Measurements from ENCODE around the gene PDE8B.

PDE8B gene

DNA sequence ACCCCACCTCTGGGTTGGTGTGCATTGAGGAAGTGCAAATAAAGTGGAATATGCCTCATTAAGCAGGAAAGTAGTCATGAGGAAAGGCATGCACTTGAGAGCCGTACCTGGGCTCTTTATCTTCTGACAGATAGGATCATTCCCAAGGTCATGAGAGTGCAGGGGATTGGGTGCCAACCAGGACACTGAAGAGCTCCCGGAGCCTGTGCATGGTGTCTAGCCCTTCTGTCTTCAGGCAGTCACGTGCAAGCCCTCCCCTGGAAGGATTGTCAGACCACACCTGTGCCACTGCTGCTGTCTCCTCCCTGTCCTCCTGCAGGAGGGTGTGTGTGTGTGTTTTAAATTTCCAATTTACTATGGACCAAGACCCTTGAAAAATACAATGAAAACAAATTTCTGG, 69.6 kb downstream of the PDE8B start:
- no peak overlapping the region for H3K4me2 ChIP-seq
- no peak overlapping the region for H3K9ac ChIP-seq
- peaks cover 0 to 12% (median 5%) of the 10 kb centered on the region in 10 experiments; a peak in 5 of 20 replicates for H3K4me1 ChIP-seq
- no peaks in the 10 kb centered on the region for H3K27me3 ChIP-seq
- H3K4me3 ChIP-seq, result no peak overlapping the region
- H4K20me1 ChIP-seq, result no peaks in the 10 kb centered on the region
- no peaks in the 10 kb centered on the region for H3K9me3 ChIP-seq (replicated peaks in 1 of 11)
- H3K36me3 ChIP-seq, result no peaks in the 10 kb centered on the region
- TF ChIP-seq Cebpa-rat (IDR thresholded peaks at IDR 0.05), result no peak
- no peak overlapping the region for H3K27ac ChIP-seq

DNA sequence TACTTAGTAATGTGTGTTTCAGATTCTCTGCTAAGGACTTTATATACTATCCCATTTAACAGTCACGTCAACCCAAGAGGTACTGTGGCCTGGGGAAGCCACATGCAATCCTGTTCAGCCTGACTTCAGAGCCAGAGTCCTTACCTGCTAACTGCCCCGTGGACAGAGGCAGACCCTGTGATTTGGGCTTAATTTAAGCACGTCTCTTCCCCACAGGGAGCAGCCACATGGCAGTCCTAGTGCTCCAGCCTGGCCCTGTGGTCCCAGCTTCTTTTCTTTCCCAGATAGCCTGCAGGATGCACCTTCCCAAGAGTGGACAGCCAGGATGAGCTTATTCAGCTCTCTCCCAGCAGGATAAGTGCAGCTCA, 71.5 kb downstream of the PDE8B start:
- H3K36me3 ChIP-seq, result no peaks in the 10 kb centered on the region
- no peak overlapping the region for H3K9ac ChIP-seq
- peaks cover 0 to 2% (median 0%) of the 10 kb centered on the region in 10 experiments; a peak in 4 of 20 replicates for H3K4me1 ChIP-seq
- H4K20me1 ChIP-seq, result no peaks in the 10 kb centered on the region
- H3K27me3 ChIP-seq, result no peaks in the 10 kb centered on the region
- TF ChIP-seq Cebpa-rat (IDR thresholded peaks at IDR 0.05), result no peak
- H3K4me2 ChIP-seq, result no peak overlapping the region
- H3K4me3 ChIP-seq, result no peak overlapping the region
- H3K27ac ChIP-seq, result no peak overlapping the region
- H3K9me3 ChIP-seq (replicated peaks in 1 of 11), result no peaks in the 10 kb centered on the region

DNA sequence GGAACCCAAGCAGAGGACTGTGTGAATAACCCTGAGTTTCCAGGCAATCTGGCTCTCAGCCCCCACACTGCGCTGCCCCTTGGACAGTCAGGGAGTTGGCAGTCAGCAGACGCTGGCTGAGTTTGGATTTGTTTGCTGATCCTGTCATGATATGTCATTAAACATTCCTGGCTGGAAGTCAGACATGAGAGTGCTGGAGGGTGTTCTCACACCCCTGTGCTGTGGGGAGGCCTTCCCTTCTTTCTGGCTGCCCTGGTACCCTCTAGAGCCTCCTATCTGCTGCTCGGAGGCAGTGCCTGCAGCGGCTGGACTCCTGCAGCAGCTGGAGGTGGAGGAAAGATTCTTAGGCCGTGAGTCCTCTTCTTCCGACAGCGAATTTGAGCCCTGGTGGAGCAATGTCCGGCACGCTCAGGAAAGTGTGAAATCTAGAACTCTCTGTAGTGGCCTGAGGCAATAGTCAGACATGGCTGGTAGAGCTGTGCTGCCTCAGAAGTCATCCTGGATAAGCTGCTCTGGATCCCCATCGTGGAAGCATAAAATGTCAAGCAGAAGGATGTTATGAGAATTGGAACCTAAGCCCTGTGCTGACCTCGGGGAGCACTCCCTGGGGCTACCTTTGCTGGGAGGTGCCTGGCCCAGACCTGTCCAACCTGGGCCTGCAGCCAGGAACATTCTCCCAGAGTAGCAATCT, 72.0 kb downstream of the PDE8B start:
- no peak for TF ChIP-seq Cebpa-rat (IDR thresholded peaks at IDR 0.05)
- H3K4me1 ChIP-seq, result no peaks in the 10 kb centered on the region; a peak in 1 of 20 replicates
- no peaks in the 10 kb centered on the region for H4K20me1 ChIP-seq
- no peak overlapping the region for H3K4me2 ChIP-seq
- no peaks in the 10 kb centered on the region for H3K36me3 ChIP-seq
- no peaks in the 10 kb centered on the region for H3K27me3 ChIP-seq
- no peak overlapping the region for H3K27ac ChIP-seq
- H3K4me3 ChIP-seq, result no peak overlapping the region
- H3K9ac ChIP-seq, result no peak overlapping the region
- H3K9me3 ChIP-seq (replicated peaks in 1 of 11), result no peaks in the 10 kb centered on the region

DNA sequence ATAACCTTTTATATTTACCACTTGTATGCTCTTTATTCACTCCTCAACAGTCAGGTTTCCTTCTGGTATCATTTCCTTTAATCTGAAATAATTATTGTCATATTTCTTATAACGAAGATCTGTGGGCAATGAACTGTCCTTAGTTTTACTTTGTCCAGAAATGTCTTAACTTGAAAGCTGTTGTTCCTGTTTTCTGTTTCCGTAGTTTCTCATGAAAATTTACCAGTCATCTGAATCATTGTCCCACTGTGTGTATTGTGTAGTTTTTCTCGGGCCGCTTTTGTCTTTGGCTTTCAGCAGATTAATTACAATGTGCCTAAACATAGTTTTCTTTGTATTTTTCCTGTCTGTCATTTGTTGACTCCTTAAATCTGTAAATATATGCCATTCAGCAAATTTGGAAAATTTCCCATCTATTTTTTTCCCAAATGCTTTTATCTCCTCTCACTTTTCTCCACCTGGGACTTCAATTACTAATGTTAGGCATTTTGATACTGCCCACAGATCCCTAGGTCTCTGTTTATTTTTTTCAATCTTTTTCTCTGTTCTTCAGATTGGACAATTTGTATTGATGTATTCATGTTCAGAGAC, 74.9 kb downstream of the PDE8B start:
- TF ChIP-seq Cebpa-rat (IDR thresholded peaks at IDR 0.05), result no peak
- no peaks in the 10 kb centered on the region for H3K27me3 ChIP-seq
- no peak overlapping the region for H3K27ac ChIP-seq
- peaks cover 0 to 7% (median 0%) of the 10 kb centered on the region in 10 experiments; a peak in 1 of 20 replicates for H3K4me1 ChIP-seq
- H3K9me3 ChIP-seq (replicated peaks in 1 of 11), result no peaks in the 10 kb centered on the region
- H4K20me1 ChIP-seq, result no peaks in the 10 kb centered on the region
- H3K9ac ChIP-seq, result no peak overlapping the region
- H3K4me3 ChIP-seq, result no peak overlapping the region
- H3K36me3 ChIP-seq, result no peaks in the 10 kb centered on the region
- H3K4me2 ChIP-seq, result no peak overlapping the region

DNA sequence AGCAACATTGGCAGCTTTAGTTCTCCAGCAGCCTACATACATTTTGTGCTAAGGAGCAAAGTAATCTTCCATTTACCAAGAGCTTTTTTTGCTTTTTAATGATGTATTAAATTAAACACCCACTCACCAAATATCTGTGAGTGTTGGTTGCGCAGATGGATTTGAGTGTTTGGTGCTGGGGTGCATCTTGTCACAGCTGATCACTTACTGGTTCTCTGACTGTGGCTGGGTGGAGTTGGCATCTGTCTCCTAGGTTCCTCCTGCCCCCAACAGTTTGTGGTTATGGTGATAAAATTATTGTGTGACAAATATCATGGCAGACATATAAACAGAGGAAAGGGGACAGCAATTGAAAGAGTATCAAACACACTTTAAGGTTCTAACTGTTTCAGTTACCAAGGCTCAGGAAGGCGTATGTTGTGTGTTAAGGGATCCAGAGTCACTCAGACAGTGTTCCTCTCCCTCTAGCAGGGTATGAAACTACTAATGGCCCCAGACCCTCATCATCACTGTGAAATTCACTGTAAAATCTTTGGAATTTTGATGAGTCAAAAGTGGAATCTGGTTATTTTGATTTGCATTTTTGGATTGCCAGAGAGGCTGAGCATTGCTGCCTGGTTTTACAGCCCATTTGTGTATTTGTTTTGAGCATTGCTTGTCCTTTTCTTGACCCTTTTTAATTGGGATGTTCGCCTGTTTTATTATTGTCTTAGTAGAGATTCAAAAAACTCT, 81.7 kb downstream of the PDE8B start:
- Histone ChIP-seq H3K27ac (peak overlapping the region in 9 of 11 experiments; percentile 12 to 81 (median 52); a peak in 15 of 22 replicates), H3K4me2 (peak overlapping the region; percentile 6 to 87 (median 46); a peak in 20 of 22 replicates), H3K27me3 (no peaks in the 10 kb centered on the region), H3K9me3 (replicated peaks in 1 of 11) (peaks cover 0 to 7% (median 0%) of the 10 kb centered on the region in 11 experiments; a peak in 2 of 22 replicates), H3K4me1 (peaks cover 23 to 45% (median 34%) of the 10 kb centered on the region in 10 experiments), H3K9ac (no peak overlapping the region), H3K36me3 (no peaks in the 10 kb centered on the region), H3K4me3 (no peak overlapping the region), H4K20me1 (no peaks in the 10 kb centered on the region)
- TF ChIP-seq Cebpa-rat (IDR thresholded peaks at IDR 0.05), result no peak

DNA sequence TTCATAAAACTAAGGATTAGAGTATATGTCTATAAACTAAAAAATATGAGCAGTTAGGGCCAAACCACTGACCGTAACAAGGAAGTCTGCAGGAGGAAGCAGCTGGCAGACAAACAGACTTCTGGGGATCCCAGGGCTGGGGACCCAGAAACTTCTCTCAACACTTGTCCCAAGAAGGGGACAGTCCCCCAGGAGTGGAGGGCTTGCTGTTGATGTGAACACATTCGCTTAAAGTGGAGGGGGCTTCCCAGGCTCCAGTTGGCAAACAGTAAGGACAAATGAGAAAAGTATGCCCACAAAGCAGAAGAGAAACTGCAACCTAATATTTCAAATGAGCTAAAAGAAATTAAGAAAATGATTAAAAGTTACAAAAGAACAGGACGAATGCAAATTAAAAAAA, 83.7 kb downstream of the PDE8B start:
- Histone ChIP-seq H3K36me3 (no peaks in the 10 kb centered on the region), H3K9ac (peak overlapping the region in 10 of 11 experiments; percentile 45 to 66 (median 64); a peak in 19 of 22 replicates), H3K4me1 (peaks cover 23 to 45% (median 37%) of the 10 kb centered on the region in 10 experiments), H3K27ac (peak overlapping the region in 10 of 11 experiments; percentile 69 to 87 (median 78); a peak in 21 of 22 replicates), H3K4me2 (peak overlapping the region; percentile 56 to 87 (median 72)), H3K27me3 (no peaks in the 10 kb centered on the region), H3K9me3 (replicated peaks in 1 of 11) (peaks cover 0 to 7% (median 0%) of the 10 kb centered on the region in 11 experiments; a peak in 2 of 22 replicates), H3K4me3 (peak overlapping the region in 2 of 10 experiments; percentile 2 to 7; a peak in 2 of 20 replicates), H4K20me1 (no peaks in the 10 kb centered on the region)
- TF ChIP-seq Cebpa-rat (IDR thresholded peaks at IDR 0.05), result no peak

DNA sequence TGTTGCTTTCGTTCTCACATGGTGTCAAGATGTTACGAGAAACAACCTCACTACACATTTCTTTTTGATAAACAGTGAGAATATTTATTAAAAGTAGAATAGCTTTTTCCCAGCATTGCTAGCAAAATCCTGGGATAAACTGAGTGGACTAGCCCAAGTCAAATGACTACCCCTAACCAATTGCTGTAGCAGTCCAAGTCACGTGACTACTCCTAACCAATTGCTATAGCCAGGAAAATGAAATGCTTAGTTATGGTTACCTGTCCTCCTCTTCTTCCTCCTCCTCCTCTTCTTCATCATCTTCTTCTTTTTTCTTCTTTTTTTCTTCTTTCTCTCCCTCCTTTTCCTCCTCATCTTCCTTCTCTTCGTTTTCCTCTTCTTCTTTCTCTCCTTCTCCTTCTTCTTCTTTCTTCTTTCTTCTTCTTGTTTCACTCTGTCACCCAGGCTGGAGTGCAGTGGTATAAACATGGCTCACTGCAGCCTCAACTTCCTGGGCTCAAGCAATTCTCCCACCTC, 85.4 kb downstream of the PDE8B start:
- Histone ChIP-seq H3K36me3 (no peaks in the 10 kb centered on the region), H3K9ac (no peak overlapping the region), H3K27ac (peak overlapping the region in 4 of 11 experiments; percentile 75 to 87 (median 81); a peak in 6 of 22 replicates), H3K27me3 (no peaks in the 10 kb centered on the region), H3K4me2 (peak overlapping the region in 1 of 11 experiments; percentile 8; a peak in 2 of 22 replicates), H3K4me3 (no peak overlapping the region), H3K4me1 (peaks cover 24 to 48% (median 36%) of the 10 kb centered on the region in 10 experiments), H4K20me1 (no peaks in the 10 kb centered on the region), H3K9me3 (replicated peaks in 1 of 11) (peaks cover 0 to 7% (median 0%) of the 10 kb centered on the region in 11 experiments; a peak in 2 of 22 replicates)
- TF ChIP-seq Cebpa-rat (IDR thresholded peaks at IDR 0.05), result no peak

DNA sequence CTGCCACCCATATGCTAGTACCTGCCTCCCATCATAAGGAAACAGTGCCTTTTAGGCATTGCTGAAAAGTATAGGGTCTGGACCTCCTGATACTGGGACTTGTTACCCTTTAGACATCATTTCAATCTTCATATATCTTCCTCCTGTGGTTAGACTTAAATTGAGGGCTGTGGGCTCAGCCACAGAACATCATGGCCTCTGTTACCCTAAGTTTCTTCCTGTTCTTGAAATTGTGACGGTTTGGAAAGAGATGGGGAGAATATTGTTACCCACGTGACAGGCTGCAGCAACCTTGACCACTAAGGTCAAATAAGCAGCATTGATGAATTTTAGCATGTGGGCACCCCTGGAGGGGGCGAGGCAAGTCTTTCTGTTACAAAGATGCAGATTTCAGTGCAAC, 87.7 kb downstream of the PDE8B start:
- Histone ChIP-seq H3K9me3 (replicated peaks in 1 of 11) (peaks cover 0 to 7% (median 0%) of the 10 kb centered on the region in 11 experiments; a peak in 2 of 22 replicates), H3K4me1 (peaks cover 21 to 39% (median 32%) of the 10 kb centered on the region in 10 experiments), H3K27ac (no peak overlapping the region)

DNA sequence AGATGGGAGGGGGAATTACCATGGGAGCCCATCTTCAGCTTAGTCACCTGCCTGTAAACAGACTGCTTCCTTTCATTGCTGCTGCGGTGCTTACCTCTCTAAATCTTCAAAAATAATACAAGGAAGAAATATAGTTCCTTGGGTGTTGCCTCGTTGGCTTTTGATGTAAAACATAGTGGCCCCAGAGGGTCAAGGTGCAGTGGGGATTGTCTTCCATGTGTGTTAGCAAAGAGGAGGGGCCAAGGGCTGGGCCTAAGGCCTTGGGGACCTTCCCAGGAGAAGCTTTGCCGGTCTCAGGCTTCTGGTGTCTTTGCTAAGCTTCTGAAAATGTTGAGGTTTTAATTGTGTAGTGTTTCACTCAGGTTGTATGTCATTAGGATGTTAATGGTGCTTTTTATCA, 90.0 kb downstream of the PDE8B start:
- peaks cover under 1 to 16% (median 12%) of the 10 kb centered on the region in 10 experiments; a peak in 15 of 20 replicates for H3K4me1 ChIP-seq
- peak overlapping the region in 1 of 11 experiments; percentile 25; a peak in 2 of 22 replicates for H3K4me2 ChIP-seq
- no peak overlapping the region for H3K4me3 ChIP-seq
- no peaks in the 10 kb centered on the region for H4K20me1 ChIP-seq
- no peak overlapping the region for H3K9ac ChIP-seq
- no peak for TF ChIP-seq Cebpa-rat (IDR thresholded peaks at IDR 0.05)
- H3K36me3 ChIP-seq, result no peaks in the 10 kb centered on the region
- peaks cover 0 to 6% (median 0%) of the 10 kb centered on the region in 11 experiments; a peak in 2 of 22 replicates for H3K9me3 ChIP-seq (replicated peaks in 1 of 11)
- no peaks in the 10 kb centered on the region for H3K27me3 ChIP-seq
- no peak overlapping the region for H3K27ac ChIP-seq

More for the DNA sequence above, 87.7 kb downstream of the PDE8B start:
- TF ChIP-seq Cebpa-rat (IDR thresholded peaks at IDR 0.05), result no peak
- H3K4me2 ChIP-seq, result peak overlapping the region in 2 of 11 experiments; percentile 2 to 5; a peak in 3 of 22 replicates
- H3K36me3 ChIP-seq, result no peaks in the 10 kb centered on the region
- H3K4me3 ChIP-seq, result no peak overlapping the region
- no peaks in the 10 kb centered on the region for H4K20me1 ChIP-seq
- H3K9ac ChIP-seq, result no peak overlapping the region
- no peaks in the 10 kb centered on the region for H3K27me3 ChIP-seq
